GM19193 (cell line): ENCODE results near the gene SCYGR4.
"Not testable (repeated sequence)": the region's sequence is repeated elsewhere in the genome, so short reads cannot be mapped to it uniquely, and the experiment has no call there.

Source experiments
- POLR2A ChIP-seq: IDR thresholded peaks from 4 replicates; pipeline ENCODE4 v1.6.1; 2011; ENCODE audit not compliant: insufficient read depth, insufficient read length; ENCODE audit errors: extremely low read depth

The SCYGR4 gene

GRCh38 chr2:227634201-227634600 lies 16.9 kb downstream of the SCYGR4 start:
- no peak for TF ChIP-seq POLR2A

- TF ChIP-seq POLR2A: no peak
Observed at GRCh38 chr2:227642656-227643055, 25.4 kb downstream of the SCYGR4 start.

GRCh38 chr2:227643990-227644551 lies 26.8 kb downstream of the SCYGR4 start:
- no peak for TF ChIP-seq POLR2A

- TF ChIP-seq POLR2A: no peak
Observed at GRCh38 chr2:227653419-227653818, 36.1 kb downstream of the SCYGR4 start.

- no peak for TF ChIP-seq POLR2A
Observed at GRCh38 chr2:227654426-227654825, 37.1 kb downstream of the SCYGR4 start.

GRCh38 chr2:227655454-227655853 lies 38.2 kb downstream of the SCYGR4 start:
- no peak for TF ChIP-seq POLR2A

GRCh38 chr2:227657199-227657845 lies 40.0 kb downstream of the SCYGR4 start:
- no peak for TF ChIP-seq POLR2A

- no peak for TF ChIP-seq POLR2A
Observed at GRCh38 chr2:227661025-227661649, 43.8 kb downstream of the SCYGR4 start.

GRCh38 chr2:227661827-227662226 lies 44.5 kb downstream of the SCYGR4 start:
- no peak for TF ChIP-seq POLR2A

- no peak for TF ChIP-seq POLR2A
Observed at GRCh38 chr2:227665189-227665940, 48.1 kb downstream of the SCYGR4 start.

GRCh38 chr2:227666631-227667170 lies 49.4 kb downstream of the SCYGR4 start, which contains the start of gene SCYGR5:
Gene SCYGR5, plus strand, starts transcription at chr2:227666804. Its CDS starts 0 bp downstream, at chr2:227666804.
- not testable (repeated sequence) for TF ChIP-seq POLR2A
